K562 (cell line): ENCODE data around the gene XPO4. TPM values are rescaled to one million over a fixed set of nuclear protein-coding genes. Genes with fewer than 3 reads are reported as not detected.

Experiments
- CREB3L1 ChIP-seq: fragments of 450-650 bp; IDR thresholded peaks from 2 replicates; pipeline ENCODE4 v1.6.1; 2014; ENCODE audit warnings: low read depth, mild to moderate bottlenecking, moderate library complexity, borderline replicate concordance
- GABPB1 ChIP-seq: sonication (generic); formaldehyde crosslinking; IDR thresholded peaks from 2 replicates; pipeline ENCODE4 v1.8.0; 2022; ENCODE audit warnings: mild to moderate bottlenecking, missing genetic modification reagents
- NONO ChIP-seq, 2 experiments: fragments of 200-400 bp in 1 of 2; fragments of 450-650 bp in 1 of 2; formaldehyde crosslinking in 1 of 2; IDR thresholded peaks; 2 replicates each; pipeline ENCODE4 v1.6.1; 2017; ENCODE audit warnings: low read depth in 2 of 2, mild to moderate bottlenecking in 2 of 2, moderate library complexity in 2 of 2, low read length in 1 of 2
- PHF20 ChIP-seq: fragments of 450-650 bp; IDR thresholded peaks from 2 replicates; pipeline ENCODE4 v1.6.1; 2018; ENCODE audit not compliant: partially characterized antibody
- PHF8 ChIP-seq: fragments of 200-600 bp; sonication (generic); IDR thresholded peaks from 2 replicates; pipeline ENCODE4 v1.6.1; 2012; ENCODE audit warnings: mixed run types, mild to moderate bottlenecking, inconsistent platforms, low read length, moderate library complexity, borderline replicate concordance
- POLR2A ChIP-seq: fragments of 450-650 bp; conservative IDR thresholded peaks from 2 replicates; pipeline ENCODE4 v1.6.1; 2016
- RBFOX2 ChIP-seq: fragments of 200-400 bp; formaldehyde crosslinking; IDR thresholded peaks from 2 replicates; pipeline ENCODE4 v1.6.1; 2017; ENCODE audit warnings: low read depth, mild to moderate bottlenecking, low read length, moderate library complexity
- RBM25 ChIP-seq: fragments of 200-400 bp; formaldehyde crosslinking; IDR thresholded peaks from 2 replicates; pipeline ENCODE4 v1.6.1; 2018; ENCODE audit warnings: low read length, low read depth, moderate library complexity; ENCODE audit not compliant: severe bottlenecking
- SMAD4 ChIP-seq: fragments of 250-450 bp; sonication (Bioruptor Pico); conservative IDR thresholded peaks from 2 replicates; pipeline ENCODE4 v1.8.0; 2021; ENCODE audit warnings: inconsistent platforms, mild to moderate bottlenecking, moderate library complexity
- YY1 ChIP-seq, 3 experiments: IDR thresholded peaks; 2 replicates each; pipeline ENCODE4 v1.6.1; 2011; ENCODE audit warnings: low read length in 2 of 3, mild to moderate bottlenecking in 2 of 3, moderate library complexity in 2 of 3, borderline replicate concordance in 1 of 3, control low read depth in 1 of 3, low read depth in 1 of 3; ENCODE audit not compliant: insufficient read depth in 3 of 3, insufficient replicate concordance in 2 of 3, control insufficient read depth in 1 of 3, insufficient read length in 1 of 3; ENCODE audit errors: extremely low read depth in 1 of 3
- ZBTB12 ChIP-seq: fragments of 250-450 bp; sonication (Bioruptor Pico); IDR thresholded peaks from 2 replicates; pipeline ENCODE4 v1.4.0; 2020
- ZBTB7A ChIP-seq: IDR thresholded peaks from 2 replicates; pipeline ENCODE4 v1.6.1; 2011; ENCODE audit warnings: low read depth, mild to moderate bottlenecking, low read length, moderate library complexity, borderline replicate concordance; ENCODE audit not compliant: control insufficient read depth
- ZFX ChIP-seq: sonication (generic); formaldehyde crosslinking; IDR thresholded peaks from 2 replicates; pipeline ENCODE4 v1.8.0; 2022; ENCODE audit warnings: mild to moderate bottlenecking, missing genetic modification reagents, moderate library complexity
- ZNF133 ChIP-seq: fragments of 250-450 bp; sonication (Bioruptor Pico); IDR thresholded peaks from 2 replicates; pipeline ENCODE4 v1.4.0; 2020; ENCODE audit warnings: mild to moderate bottlenecking
- ZNF282 ChIP-seq: sonication (generic); formaldehyde crosslinking; IDR thresholded peaks from 2 replicates; pipeline ENCODE4 v1.8.1; 2023; ENCODE audit warnings: missing genetic modification reagents
- ZNF436 ChIP-seq: fragments of 250-450, 450-650 bp; sonication (Bioruptor Pico); formaldehyde crosslinking; IDR thresholded peaks from 2 replicates; pipeline ENCODE4 v1.7.0; 2020; ENCODE audit warnings: mild to moderate bottlenecking
- ZNF77 ChIP-seq: fragments of 250-450 bp; sonication (Bioruptor Pico); IDR thresholded peaks from 2 replicates; pipeline ENCODE4 v1.5.0; 2020
- polyA plus RNA-seq, 8 experiments: library from polyadenylated mRNA; depleted of rRNA in 4 of 8; stranded (reverse) in 5 of 8; unstranded in 3 of 8; fragments of >200 nt; fragmentation: Nextera tagmentation in 2 of 8; fragmentation: Illumina TruSeq in 1 of 8; extraction: Ambion mirVana in 2 of 8; extraction: Trizol in 1 of 8; gene quantifications; 2 replicates each; pipeline versions ENCODE4 v1.2.1 to v1.2.3, GENCODE V29; 2011 to 2014; ENCODE audit warnings: inconsistent platforms in 1 of 8, missing spikeins in 1 of 8
- total RNA-seq, 7 experiments: library from RNA; depleted of rRNA in 6 of 7; stranded (reverse); fragments of >200 nt in 6 of 7; fragmentation: Illumina TruSeq in 2 of 7; extraction: Trizol in 2 of 7; gene quantifications; 2 replicates each; pipeline versions ENCODE4 v1.2.1 to v1.2.3, GENCODE V29; 2011 to 2021; ENCODE audit warnings: low replicate concordance in 1 of 7
- TF ChIP-seq, protein P1 (sequence below): fragments of 250-450 bp; sonication (Bioruptor Pico); IDR thresholded peaks from 2 replicates; pipeline ENCODE4 v1.4.0; 2020; ENCODE audit warnings: mild to moderate bottlenecking
- TF ChIP-seq, protein P2 (sequence below): IDR thresholded peaks from 2 replicates; pipeline ENCODE4 v1.6.1; 2011; ENCODE audit warnings: borderline replicate concordance, low read depth, mild to moderate bottlenecking, moderate library complexity, low read length; ENCODE audit not compliant: insufficient read depth, poor library complexity, severe bottlenecking

XPO4 gene
- total and polyA plus RNA-seq, 9 of the 15 experiments (the other 6 are each of a cell fraction or from before 2014, with no cell fraction given) = 5.5 to 25.1 (median 17.5) TPM

DNA sequence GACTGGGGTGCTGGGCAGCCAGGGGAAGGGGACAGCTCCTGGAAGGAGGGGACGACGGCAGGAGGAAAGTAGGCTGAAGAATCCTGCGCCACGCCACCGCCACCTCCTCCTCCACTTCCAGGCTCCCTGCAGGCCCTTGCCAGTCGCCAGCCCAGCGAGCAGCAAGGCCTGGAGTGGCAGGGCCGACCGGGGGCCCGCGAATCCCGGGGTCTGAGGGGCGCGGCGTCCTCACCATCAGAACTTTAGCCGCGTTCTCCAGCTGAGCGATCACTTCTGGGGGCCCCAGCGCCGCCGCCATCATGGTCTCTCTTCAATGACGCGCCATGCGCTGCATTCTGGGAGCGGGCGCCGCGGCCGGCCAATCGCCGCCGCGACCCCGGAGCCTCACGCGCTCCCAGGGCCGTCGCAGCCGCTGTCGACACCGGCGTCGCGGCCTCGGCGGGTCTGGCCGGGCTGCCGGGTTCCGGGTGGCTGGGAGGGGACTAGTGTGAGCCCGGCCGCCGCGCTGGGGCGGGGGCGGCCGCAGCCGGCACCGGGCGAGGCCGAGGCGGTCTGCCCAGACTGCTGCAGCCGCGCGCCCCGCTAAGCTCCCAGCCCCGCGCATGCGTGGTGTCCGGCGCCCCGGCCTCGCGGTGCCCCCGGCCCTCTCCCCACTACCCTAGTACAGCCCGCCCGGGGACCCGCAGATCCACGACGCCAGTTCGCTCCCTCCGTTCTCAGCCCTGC is at the start of gene XPO4 (continued):
- TF ChIP-seq ZBTB7A (peak; percentile 16; the same call in 1 of the 2 replicates), NONO (IDR thresholded peaks at IDR 0.05; ENCODE audit: low read depth in 2 of 2, low read length in 1 of 2) (peak; percentile 48 to 60; a peak in 2 of 4 replicates), GABPB1 (CRISPR knock-in tag) (0 out of 2 replicates have a peak, but pooled peaks have one; percentile 14), ZNF436 (CRISPR knock-in tag) (no peak), ZNF133 (no peak), ZNF282 (CRISPR knock-in tag) (no peak), CREB3L1 (peak; percentile 33; the same call in 1 of the 2 replicates), PHF8 (peak; percentile 75), ZNF77 (no peak), RBFOX2 (peak; percentile 95), PHF20 (peak; percentile 94), RBM25 (peak; percentile 56), ZBTB12 (peak; percentile 86), YY1 (IDR thresholded peaks at IDR 0.05; ENCODE audit: borderline replicate concordance in 1 of 3, control insufficient read depth in 1 of 3, extremely low read depth in 1 of 3, insufficient read depth in 3 of 3, insufficient read length in 1 of 3, insufficient replicate concordance in 2 of 3, low read depth in 1 of 3, low read length in 2 of 3) (peak; percentile 74 to 95 (median 90)), POLR2A (peak; percentile 83), SMAD4 (peak; percentile 63), ZFX (CRISPR knock-in tag) (peak; percentile 57)
- TF ChIP-seq, protein P1, sequence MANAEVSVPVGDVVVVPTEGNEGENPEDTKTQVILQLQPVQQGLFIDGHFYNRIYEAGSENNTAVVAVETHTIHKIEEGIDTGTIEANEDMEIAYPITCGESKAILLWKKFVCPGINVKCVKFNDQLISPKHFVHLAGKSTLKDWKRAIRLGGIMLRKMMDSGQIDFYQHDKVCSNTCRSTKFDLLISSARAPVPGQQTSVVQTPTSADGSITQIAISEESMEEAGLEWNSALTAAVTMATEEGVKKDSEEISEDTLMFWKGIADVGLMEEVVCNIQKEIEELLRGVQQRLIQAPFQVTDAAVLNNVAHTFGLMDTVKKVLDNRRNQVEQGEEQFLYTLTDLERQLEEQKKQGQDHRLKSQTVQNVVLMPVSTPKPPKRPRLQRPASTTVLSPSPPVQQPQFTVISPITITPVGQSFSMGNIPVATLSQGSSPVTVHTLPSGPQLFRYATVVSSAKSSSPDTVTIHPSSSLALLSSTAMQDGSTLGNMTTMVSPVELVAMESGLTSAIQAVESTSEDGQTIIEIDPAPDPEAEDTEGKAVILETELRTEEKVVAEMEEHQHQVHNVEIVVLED = peak; percentile 76
- TF ChIP-seq, protein P2, sequence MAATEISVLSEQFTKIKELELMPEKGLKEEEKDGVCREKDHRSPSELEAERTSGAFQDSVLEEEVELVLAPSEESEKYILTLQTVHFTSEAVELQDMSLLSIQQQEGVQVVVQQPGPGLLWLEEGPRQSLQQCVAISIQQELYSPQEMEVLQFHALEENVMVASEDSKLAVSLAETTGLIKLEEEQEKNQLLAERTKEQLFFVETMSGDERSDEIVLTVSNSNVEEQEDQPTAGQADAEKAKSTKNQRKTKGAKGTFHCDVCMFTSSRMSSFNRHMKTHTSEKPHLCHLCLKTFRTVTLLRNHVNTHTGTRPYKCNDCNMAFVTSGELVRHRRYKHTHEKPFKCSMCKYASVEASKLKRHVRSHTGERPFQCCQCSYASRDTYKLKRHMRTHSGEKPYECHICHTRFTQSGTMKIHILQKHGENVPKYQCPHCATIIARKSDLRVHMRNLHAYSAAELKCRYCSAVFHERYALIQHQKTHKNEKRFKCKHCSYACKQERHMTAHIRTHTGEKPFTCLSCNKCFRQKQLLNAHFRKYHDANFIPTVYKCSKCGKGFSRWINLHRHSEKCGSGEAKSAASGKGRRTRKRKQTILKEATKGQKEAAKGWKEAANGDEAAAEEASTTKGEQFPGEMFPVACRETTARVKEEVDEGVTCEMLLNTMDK = no peak
